K562 (cell line): ENCODE measurements around the gene CLCNKA. TPM values are rescaled to one million over a fixed set of nuclear protein-coding genes. Genes with fewer than 3 reads are reported as not detected.

Experiments used
- AFF4 ChIP-seq: sonication (generic); formaldehyde crosslinking; IDR thresholded peaks from 2 replicates; pipeline ENCODE4 v1.8.0; 2023; ENCODE audit warnings: mild to moderate bottlenecking, missing genetic modification reagents
- CC2D1A ChIP-seq: fragments of 450-650 bp; IDR thresholded peaks from 2 replicates; pipeline ENCODE4 v1.6.1; 2017; ENCODE audit warnings: mild to moderate bottlenecking
- ETV6 ChIP-seq, 3 experiments: fragments of 150-350 bp in 1 of 3; sonication (generic) in 1 of 3; formaldehyde crosslinking in 1 of 3; IDR thresholded peaks; 2 replicates each; pipeline versions ENCODE4 v1.6.1 to v1.8.0; 2014 to 2022; ENCODE audit warnings: borderline replicate concordance in 2 of 3, low read depth in 2 of 3, antibody characterized with exemption in 1 of 3, low read length in 1 of 3, mild to moderate bottlenecking in 1 of 3, missing genetic modification reagents in 1 of 3
- GABPB2 ChIP-seq: fragments of 250-450 bp; sonication (Bioruptor Pico); conservative IDR thresholded peaks from 2 replicates; pipeline ENCODE4 v1.5.1; 2021; ENCODE audit warnings: mild to moderate bottlenecking
- NCOA2 ChIP-seq, 2 experiments: fragments of 450-650 bp; IDR thresholded peaks; 2 replicates each; pipeline ENCODE4 v1.6.1; 2018; ENCODE audit warnings: mild to moderate bottlenecking in 2 of 2, moderate library complexity in 1 of 2; ENCODE audit not compliant: partially characterized antibody in 2 of 2
- UBTF ChIP-seq, 2 experiments: IDR thresholded peaks; 2 replicates each; pipeline ENCODE4 v1.6.1; 2012; ENCODE audit warnings: improper control_type of control experiment in 2 of 2, low read depth in 2 of 2, low read length in 2 of 2, borderline replicate concordance in 1 of 2
- ZNF318 ChIP-seq, 2 experiments: fragments of 450-650 bp; IDR thresholded peaks; 2 replicates each; pipeline ENCODE4 v1.6.1; 2016; ENCODE audit warnings: mild to moderate bottlenecking in 2 of 2, borderline replicate concordance in 1 of 2, low read depth in 1 of 2, moderate library complexity in 1 of 2
- polyA plus RNA-seq, 8 experiments: library from polyadenylated mRNA; depleted of rRNA in 4 of 8; stranded (reverse) in 5 of 8; unstranded in 3 of 8; fragments of >200 nt; fragmentation: Nextera tagmentation in 2 of 8; fragmentation: Illumina TruSeq in 1 of 8; extraction: Ambion mirVana in 2 of 8; extraction: Trizol in 1 of 8; gene quantifications; 2 replicates each; pipeline versions ENCODE4 v1.2.1 to v1.2.3, GENCODE V29; 2011 to 2014; ENCODE audit warnings: inconsistent platforms in 1 of 8, missing spikeins in 1 of 8
- total RNA-seq, 7 experiments: library from RNA; depleted of rRNA in 6 of 7; stranded (reverse); fragments of >200 nt in 6 of 7; fragmentation: Illumina TruSeq in 2 of 7; extraction: Trizol in 2 of 7; gene quantifications; 2 replicates each; pipeline versions ENCODE4 v1.2.1 to v1.2.3, GENCODE V29; 2011 to 2021; ENCODE audit warnings: low replicate concordance in 1 of 7
- TF ChIP-seq, protein P1 (sequence below): fragments of 450-650 bp; formaldehyde crosslinking; IDR thresholded peaks from 2 replicates; pipeline ENCODE4 v1.4.0; 2020; ENCODE audit warnings: mild to moderate bottlenecking, moderate library complexity

CLCNKA gene
- total and polyA plus RNA-seq, 9 of the 15 experiments (the other 6 are each of a cell fraction or from before 2014, with no cell fraction given): 0.03 to 0.37 (median 0.10) TPM; not detected in 3

- TF ChIP-seq ZNF318 (IDR thresholded peaks at IDR 0.05; ENCODE audit: borderline replicate concordance in 1 of 2, low read depth in 1 of 2): no peak
- no peak for TF ChIP-seq UBTF (IDR thresholded peaks at IDR 0.05; ENCODE audit: borderline replicate concordance in 1 of 2, low read depth in 2 of 2, low read length in 2 of 2)
- no peak for TF ChIP-seq ETV6 (IDR thresholded peaks at IDR 0.05; ENCODE audit: borderline replicate concordance in 1 of 2, low read depth in 2 of 2, low read length in 1 of 2)
- TF ChIP-seq ETV6 (CRISPR knock-in tag; IDR thresholded peaks at IDR 0.05; ENCODE audit: borderline replicate concordance): no peak
- no peak for TF ChIP-seq NCOA2 (IDR thresholded peaks at IDR 0.05; ENCODE audit: partially characterized antibody in 2 of 2)
- no peak for TF ChIP-seq CC2D1A
- TF ChIP-seq, protein P1, sequence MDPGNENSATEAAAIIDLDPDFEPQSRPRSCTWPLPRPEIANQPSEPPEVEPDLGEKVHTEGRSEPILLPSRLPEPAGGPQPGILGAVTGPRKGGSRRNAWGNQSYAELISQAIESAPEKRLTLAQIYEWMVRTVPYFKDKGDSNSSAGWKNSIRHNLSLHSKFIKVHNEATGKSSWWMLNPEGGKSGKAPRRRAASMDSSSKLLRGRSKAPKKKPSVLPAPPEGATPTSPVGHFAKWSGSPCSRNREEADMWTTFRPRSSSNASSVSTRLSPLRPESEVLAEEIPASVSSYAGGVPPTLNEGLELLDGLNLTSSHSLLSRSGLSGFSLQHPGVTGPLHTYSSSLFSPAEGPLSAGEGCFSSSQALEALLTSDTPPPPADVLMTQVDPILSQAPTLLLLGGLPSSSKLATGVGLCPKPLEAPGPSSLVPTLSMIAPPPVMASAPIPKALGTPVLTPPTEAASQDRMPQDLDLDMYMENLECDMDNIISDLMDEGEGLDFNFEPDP (CRISPR knock-in tag): no peak
- no peak for TF ChIP-seq AFF4 (CRISPR knock-in tag)
- TF ChIP-seq GABPB2 (CRISPR knock-in tag): no peak
Measured at GRCh38 chr1:16072616-16073484, 51.0 kb downstream of the CLCNKA start (continued).
